ENCODE results near the gene ASAP2. TPM values are rescaled to one million over a fixed set of nuclear protein-coding genes. Genes with fewer than 3 reads are reported as not detected.
A peak's percentile ranks its signal among the peaks of the same experiment; 100 is the strongest.

The ASAP2 gene
- total and polyA plus RNA-seq, 2 experiments from 2014 or later: 8.5 to 16.7 TPM

GRCh38 chr2:9199716-9200632 lies 6.6 kb upstream of the ASAP2 start:
- H3K4me1 ChIP-seq (ENCODE audit: low read depth): peaks cover 15% of the 10 kb centered on the region
- peak overlapping the region; percentile 4 for H3K27ac ChIP-seq
- H3K4me3 ChIP-seq: no peak overlapping the region
- peaks cover 3% of the 10 kb centered on the region for H3K27me3 ChIP-seq
- peak in 1 of 2 donors; percentile 79 for DNase-seq (ENCODE audit: low read depth in 1 of 2, low spot score in 1 of 2)
- no peaks in the 10 kb centered on the region for H3K36me3 ChIP-seq
- H3K9me3 ChIP-seq (ENCODE audit: low read depth): no peaks in the 10 kb centered on the region
- TF ChIP-seq CTCF (IDR thresholded peaks at IDR 0.05; ENCODE audit: low read depth, low read length): no peak

GRCh38 chr2:9200633-9201015 lies 6.0 kb upstream of the ASAP2 start:
- DNase-seq (ENCODE audit: low read depth in 1 of 2, low spot score in 1 of 2): no peak
- TF ChIP-seq CTCF (IDR thresholded peaks at IDR 0.05; ENCODE audit: low read depth, low read length): no peak
- Histone ChIP-seq H3K27ac (peak overlapping the region; percentile 4), H3K27me3 (peaks cover 5% of the 10 kb centered on the region), H3K36me3 (no peaks in the 10 kb centered on the region), H3K4me3 (no peak overlapping the region), H3K4me1 (ENCODE audit: low read depth) (peaks cover 17% of the 10 kb centered on the region), H3K9me3 (ENCODE audit: low read depth) (no peaks in the 10 kb centered on the region)

- no peaks in the 10 kb centered on the region for H3K36me3 ChIP-seq
- H3K27me3 ChIP-seq: peaks cover 5% of the 10 kb centered on the region
- no peak for TF ChIP-seq CTCF (IDR thresholded peaks at IDR 0.05; ENCODE audit: low read depth, low read length)
- peak overlapping the region; percentile 4 for H3K27ac ChIP-seq
- H3K4me3 ChIP-seq: no peak overlapping the region
- DNase-seq (ENCODE audit: low read depth in 1 of 2, low spot score in 1 of 2): peak; percentile 55 to 91
- H3K4me1 ChIP-seq (ENCODE audit: low read depth): peaks cover 21% of the 10 kb centered on the region
- H3K9me3 ChIP-seq (ENCODE audit: low read depth): no peaks in the 10 kb centered on the region
These were observed 5.3 kb upstream of the ASAP2 start for GRCh38 chr2:9201185-9201891.

GRCh38 chr2:9203006-9203405 lies 3.6 kb upstream of the ASAP2 start:
- TF ChIP-seq CTCF (IDR thresholded peaks at IDR 0.05; ENCODE audit: low read depth, low read length): no peak
- no peak for DNase-seq (ENCODE audit: low read depth in 1 of 2, low spot score in 1 of 2)
- Histone ChIP-seq H3K9me3 (ENCODE audit: low read depth) (no peaks in the 10 kb centered on the region), H3K27me3 (peaks cover 5% of the 10 kb centered on the region), H3K4me1 (ENCODE audit: low read depth) (peaks cover 21% of the 10 kb centered on the region), H3K27ac (no peak overlapping the region), H3K36me3 (no peaks in the 10 kb centered on the region), H3K4me3 (no peak overlapping the region)

- H3K9me3 ChIP-seq (ENCODE audit: low read depth): no peaks in the 10 kb centered on the region
- DNase-seq (ENCODE audit: low read depth in 1 of 2, low spot score in 1 of 2): no peak
- no peaks in the 10 kb centered on the region for H3K36me3 ChIP-seq
- H3K4me3 ChIP-seq: no peak overlapping the region
- H3K27ac ChIP-seq: no peak overlapping the region
- peaks cover 5% of the 10 kb centered on the region for H3K27me3 ChIP-seq
- peaks cover 21% of the 10 kb centered on the region for H3K4me1 ChIP-seq (ENCODE audit: low read depth)
- no peak for TF ChIP-seq CTCF (IDR thresholded peaks at IDR 0.05; ENCODE audit: low read depth, low read length)
These were observed 2.7 kb upstream of the ASAP2 start for GRCh38 chr2:9203876-9204275.

Data from cardiac muscle cell (in vitro differentiated cells and primary cell).